IPS DF 19.7 (cell line): ENCODE results near the gene PI3.
"Not testable (repeated sequence)": the region's sequence is repeated elsewhere in the genome, so short reads cannot be mapped to it uniquely, and the experiment has no call there.

Source experiments
- DNase-seq: peaks from one replicate; pipeline ENCODE4 v3.0.0-alpha.2; 2013; ENCODE audit warnings: low read depth, low spot score

The PI3 gene

GRCh38 chr20:45174434-45175364 lies at the start of gene PI3:
PI3 (plus strand) TSS chr20:45174902; CDS start chr20:45174923, 21 bp downstream.
- DNase-seq = no peak

- DNase-seq = no peak
Measured at GRCh38 chr20:45128099-45128498, 46.6 kb upstream of the PI3 start.

GRCh38 chr20:45136911-45137310 lies 37.8 kb upstream of the PI3 start:
- no peak for DNase-seq

GRCh38 chr20:45138561-45139300 lies 36.0 kb upstream of the PI3 start:
- DNase-seq = peak; percentile 38

GRCh38 chr20:45139733-45140375 lies 34.8 kb upstream of the PI3 start:
- DNase-seq = not testable (repeated sequence)

- DNase-seq = no peak
Measured at GRCh38 chr20:45140836-45141235, 33.9 kb upstream of the PI3 start.

GRCh38 chr20:45149062-45149461 lies 25.6 kb upstream of the PI3 start:
- no peak for DNase-seq

- no peak for DNase-seq
Measured at GRCh38 chr20:45152405-45152804, 22.3 kb upstream of the PI3 start.

- DNase-seq = no peak
Measured at GRCh38 chr20:45153147-45153546, 21.6 kb upstream of the PI3 start.

- DNase-seq = no peak
Measured at GRCh38 chr20:45153752-45154151, 20.9 kb upstream of the PI3 start.

- no peak for DNase-seq
Measured at GRCh38 chr20:45154183-45154582, 20.5 kb upstream of the PI3 start.

GRCh38 chr20:45154794-45155193 lies 19.9 kb upstream of the PI3 start:
- not testable (repeated sequence) for DNase-seq

- no peak for DNase-seq
Measured at GRCh38 chr20:45156713-45157112, 18.0 kb upstream of the PI3 start.

- DNase-seq = no peak
Measured at GRCh38 chr20:45157962-45158361, 16.7 kb upstream of the PI3 start.

- no peak for DNase-seq
Measured at GRCh38 chr20:45163083-45163803, 11.5 kb upstream of the PI3 start.

- DNase-seq = no peak
Measured at GRCh38 chr20:45164906-45165305, 9.8 kb upstream of the PI3 start.

- DNase-seq = no peak
Measured at GRCh38 chr20:45173522-45173921, 1.2 kb upstream of the PI3 start.

- DNase-seq = no peak
Measured at GRCh38 chr20:45176526-45177267, 2.0 kb downstream of the PI3 start.

GRCh38 chr20:45179166-45179565 lies 4.5 kb downstream of the PI3 start:
- DNase-seq = no peak

GRCh38 chr20:45181639-45182038 lies 6.9 kb downstream of the PI3 start:
- DNase-seq = no peak

- DNase-seq = no peak
Measured at GRCh38 chr20:45183084-45183483, 8.4 kb downstream of the PI3 start.
